ENCODE measurements around the gene RHOXF2B. TPM values are rescaled to one million over a fixed set of nuclear protein-coding genes. Genes with fewer than 3 reads are reported as not detected.

RHOXF2B gene
- total RNA-seq, result not detected in 2 replicates

GRCh38 chrX:120077590-120077989 is at the start of gene RHOXF2B:
RHOXF2B (minus strand) TSS chrX:120077690; CDS start chrX:120077552, 138 bp downstream.

GRCh38 chrX:120115438-120115963 is 38.0 kb upstream of the RHOXF2B start, which contains the start of gene RHOXF1:
RHOXF1 (minus strand) TSS chrX:120115913; CDS start chrX:120115862, 51 bp downstream.

Other genes with a start within 250 kb of the RHOXF2B start
- 1.0 and 1.5 TPM in 2 replicates for gene UPF3B, start 224.7 kb downstream of the RHOXF2B start, total RNA-seq
- gene RNF113A, start 206.0 kb downstream of the RHOXF2B start, total RNA-seq, result 11.6 and 12.3 TPM in 2 replicates
- 45.5 and 52.9 TPM in 2 replicates for gene NDUFA1, start 205.9 kb downstream of the RHOXF2B start, total RNA-seq
- not detected in 2 replicates for gene AKAP14, start 181.8 kb downstream of the RHOXF2B start, total RNA-seq
- 4.2 and 4.4 TPM in 2 replicates for gene NKAP, start 133.9 kb downstream of the RHOXF2B start, total RNA-seq
- gene RHOXF1, start 38.2 kb upstream of the RHOXF2B start, total RNA-seq, result not detected in 2 replicates
- not detected in 2 replicates for gene RHOXF2, start 80.9 kb upstream of the RHOXF2B start, total RNA-seq
- 10.9 and 11.1 TPM in 2 replicates for gene ZBTB33, start 173.1 kb upstream of the RHOXF2B start, total RNA-seq
- gene TMEM255A, start 233.8 kb upstream of the RHOXF2B start, total RNA-seq, result 0.07 TPM in 1 of 2 replicates, not detected in the other

All from smooth muscle cell of the pulmonary artery (primary cell).